Muscle of leg (tissue), 16 donors: ENCODE measurements around the gene ZNF66. TPM values are rescaled to one million over a fixed set of nuclear protein-coding genes. Genes with fewer than 3 reads are reported as not detected.
A peak's percentile ranks its signal among the peaks of the same experiment; 100 is the strongest.
"Not testable (repeated sequence)": the region's sequence is repeated elsewhere in the genome, so short reads cannot be mapped to it uniquely, and the experiment has no call there.

ENCODE experiments used
- DNase-seq: peaks from one replicate; pipeline ENCODE4 v3.0.0; 2013
- H3K27ac ChIP-seq: one replicate; pipeline ENCODE4 v1.5.1; 2013; ENCODE audit warnings: mild to moderate bottlenecking, low read length, control low read depth
- H3K27me3 ChIP-seq: one replicate; pipeline ENCODE4 v1.6.1; 2013; ENCODE audit warnings: low read length; ENCODE audit not compliant: control insufficient read depth, insufficient read depth
- H3K36me3 ChIP-seq: one replicate; pipeline ENCODE4 v1.6.1; 2013; ENCODE audit warnings: low read length; ENCODE audit not compliant: control insufficient read depth, insufficient read depth
- H3K4me1 ChIP-seq: one replicate; pipeline ENCODE4 v1.6.1; 2013; ENCODE audit warnings: low read length; ENCODE audit not compliant: control insufficient read depth, insufficient read depth
- H3K4me3 ChIP-seq: one replicate; pipeline ENCODE4 v1.5.1; 2013; ENCODE audit warnings: low read length, control low read depth
- H3K9me3 ChIP-seq: replicated peaks from 2 replicates; pipeline ENCODE4 v1.6.1; 2013; ENCODE audit warnings: low read depth, low read length; ENCODE audit not compliant: control insufficient read depth
- WGBS: methylation state at CpG from one replicate; pipeline ENCODE4 v1.1.5; 2013; ENCODE audit warnings: missing lambda C conversion rate; ENCODE audit not compliant: insufficient coverage; 5-methylcytosine and 5-hydroxymethylcytosine counted together
- long read RNA-seq, 11 donors: transcript quantifications; one replicate each; lab custom pipeline, GENCODE V29; 2026
- polyA plus RNA-seq, 8 donors: library from polyadenylated mRNA; unstranded; fragments of 120-200 nt; gene quantifications; one replicate each; pipeline versions ENCODE4 v1.2.1 to v1.2.3, GENCODE V29; 2013; ENCODE audit warnings: inconsistent platforms in 1 of 8, low replicate concordance in 1 of 8; ENCODE audit not compliant: insufficient read length in 8 of 8, insufficient read depth in 1 of 8
- total RNA-seq: library from RNA; stranded (reverse); fragments of 120-200 nt; gene quantifications from one replicate; pipeline ENCODE4 v1.2.4, GENCODE V29; 2013

The ZNF66 gene
- total RNA-seq (4.7 TPM), polyA plus RNA-seq (1 to 10 TPM; 1.1 to 2.1 (median 1.6) TPM)
- long read RNA-seq, donor 1: 0 reads
- long read RNA-seq, donor 2, partial matches to known transcripts: 0 of 1 reads
- long read RNA-seq, donor 2, other reads (novel, unspliced or antisense): 0 of 1 reads
- long read RNA-seq, donor 3, partial matches to known transcripts: 0 of 1 reads
- long read RNA-seq, donor 3, other reads (novel, unspliced or antisense): 0 of 1 reads
- long read RNA-seq, donor 4, partial matches to known transcripts: 0 of 1 reads
- long read RNA-seq, donor 4, other reads (novel, unspliced or antisense): 0 of 1 reads
- long read RNA-seq, donor 5, partial matches to known transcripts: 0 of 2 reads
- long read RNA-seq, donor 5, other reads (novel, unspliced or antisense): 0 of 2 reads
- long read RNA-seq, donor 6, partial matches to known transcripts: 0 of 1 reads
- long read RNA-seq, donor 6, other reads (novel, unspliced or antisense): 0 of 1 reads
- long read RNA-seq, donor 7: 0 reads
- long read RNA-seq, donor 8: 0 reads
- long read RNA-seq, donor 9, partial matches to known transcripts: 7 of 8 reads
- long read RNA-seq, donor 9, other reads (novel, unspliced or antisense): 0 of 8 reads
- long read RNA-seq, donor 10: 0 reads
- long read RNA-seq, donor 11, partial matches to known transcripts: 0 of 1 reads
- long read RNA-seq, donor 11, other reads (novel, unspliced or antisense): 0 of 1 reads

DNA sequence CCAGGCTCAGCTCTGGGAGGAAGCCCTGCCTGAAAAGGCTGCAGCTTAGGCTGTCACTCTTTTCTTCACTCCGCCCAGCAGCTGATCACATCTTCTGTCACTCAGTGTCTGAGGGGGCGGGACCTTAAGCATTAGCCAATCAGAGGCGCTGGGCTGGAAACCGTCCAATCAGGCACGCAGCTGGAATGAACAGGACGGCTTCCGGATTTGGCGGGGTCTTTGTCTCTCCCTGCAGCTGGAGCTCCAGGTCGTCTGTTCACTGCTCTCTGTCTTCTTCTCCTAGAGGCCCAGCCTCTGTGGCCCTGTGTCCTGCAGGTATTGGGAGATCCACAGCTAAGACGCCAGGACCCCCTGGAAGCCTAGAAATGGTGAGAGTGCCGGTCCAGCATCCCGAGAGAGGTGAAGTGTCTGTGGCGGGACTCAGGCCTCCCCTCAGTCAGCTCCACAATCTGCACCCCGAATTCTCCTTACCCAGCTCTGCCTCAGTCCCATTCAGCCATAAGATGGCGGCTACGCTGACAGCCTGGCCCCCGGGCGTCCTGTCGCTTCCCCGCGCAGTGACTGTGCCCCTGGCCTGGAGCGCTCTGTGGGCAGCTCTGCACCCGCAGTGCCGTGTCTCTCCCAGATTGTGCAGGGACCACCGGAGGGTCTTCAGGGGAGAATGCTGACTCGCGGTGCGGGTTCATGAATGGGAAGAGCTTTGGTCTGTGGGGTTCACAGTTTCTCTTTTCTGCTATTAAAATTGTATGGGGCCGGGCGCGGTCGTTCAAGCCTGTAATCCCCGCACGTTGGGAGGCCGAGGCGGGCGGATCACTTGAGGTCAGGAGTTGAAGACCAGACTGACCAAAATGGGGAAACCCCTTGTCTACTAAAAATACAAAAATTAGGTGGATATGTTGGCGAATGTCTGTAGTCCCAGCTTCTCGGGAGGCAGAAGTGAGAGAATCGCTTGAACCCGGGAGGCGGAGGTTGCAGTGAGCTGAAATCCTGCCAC is at the start of gene ZNF66:
TSS of gene ZNF66 (plus strand) at position 222 of the 994 bp plus-strand sequence. CDS start at position 366, 144 bp downstream.
- Histone ChIP-seq H3K4me3 (peak within 1 kb of the TSS; percentile 84), H3K4me1 (no peaks in the 10 kb centered on the region), H3K36me3 (peaks cover 5% of the 10 kb centered on the region), H3K27me3 (no peaks in the 10 kb centered on the region), H3K27ac (peak within 1 kb of the TSS; percentile 86), H3K9me3 (no peaks in the 10 kb centered on the region)
- peak; percentile 99 for DNase-seq
- WGBS: under 1% methylated on average over 20 of the region's 42 CpGs

DNA sequence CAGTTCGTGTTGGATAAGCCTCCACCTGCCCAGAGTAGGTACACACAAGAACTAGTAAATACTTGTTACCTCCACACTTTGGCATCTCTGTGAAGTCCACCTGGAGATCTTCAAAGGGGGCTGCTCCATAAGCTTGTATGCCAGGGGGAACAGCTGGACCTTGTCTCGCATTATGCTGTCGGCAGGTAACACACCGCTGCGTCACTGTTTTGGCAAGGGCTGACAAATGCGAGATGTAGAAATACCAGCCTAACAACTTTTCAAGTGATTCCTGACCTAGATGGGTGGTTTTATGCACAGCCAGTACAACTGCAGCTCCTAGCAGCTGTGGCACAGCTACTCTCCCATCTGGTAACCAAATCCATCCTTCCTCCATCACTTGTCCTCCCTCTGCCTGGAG is 25.9 kb upstream of the ZNF66 start:
- H3K27me3 ChIP-seq, H3K4me3 ChIP-seq, H3K4me1 ChIP-seq, H3K9me3 ChIP-seq, DNase-seq, H3K36me3 ChIP-seq, H3K27ac ChIP-seq: not testable (repeated sequence)
- 81% methylated on average over 6 of the region's 6 CpGs for WGBS

DNA sequence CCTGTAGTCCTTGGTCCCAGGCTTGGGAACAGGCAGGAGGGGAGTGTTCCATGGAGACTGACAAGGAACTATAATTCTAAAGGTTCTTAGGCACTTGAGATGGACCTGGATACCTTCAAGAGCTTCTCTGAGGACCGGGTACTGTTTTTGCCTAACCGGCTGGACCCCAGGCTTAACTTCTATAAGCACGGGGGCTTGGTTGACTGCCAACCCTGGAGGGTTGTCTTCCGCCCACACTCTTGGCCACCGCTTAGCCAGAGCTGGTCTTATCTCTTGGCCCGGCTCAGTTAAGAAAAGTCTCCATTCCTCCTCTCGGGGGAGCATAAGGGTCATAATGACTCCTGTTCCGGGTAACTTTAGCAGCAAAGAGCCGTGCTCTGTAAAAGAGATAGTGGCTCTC is 23.8 kb upstream of the ZNF66 start:
- 74% methylated on average over 4 of the region's 9 CpGs for WGBS
- H3K9me3 ChIP-seq: not testable (repeated sequence)

DNA sequence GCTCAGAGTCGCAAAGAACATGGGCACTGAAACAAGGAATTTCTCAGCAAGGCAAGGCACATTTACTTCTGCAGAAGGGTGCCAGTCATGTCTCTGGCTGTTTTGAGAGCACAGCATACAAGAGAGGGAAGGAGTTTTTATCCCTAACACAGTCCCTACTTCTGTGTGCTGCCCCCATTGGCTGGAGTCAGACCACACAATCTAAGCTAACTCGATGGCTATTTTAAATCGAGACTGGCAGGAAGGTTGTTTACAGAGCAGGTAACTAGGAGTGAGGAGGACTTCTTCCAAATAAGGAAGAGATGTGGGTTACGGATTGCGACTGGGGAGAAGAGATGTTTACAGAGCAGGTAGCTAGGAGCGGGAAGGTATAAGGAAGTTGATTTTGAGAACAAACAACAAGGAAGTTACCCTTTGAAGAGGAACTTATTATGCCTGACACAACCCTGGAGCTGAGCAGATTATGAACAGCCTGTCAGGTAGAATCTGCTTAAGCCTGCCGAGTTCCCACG is 6.8 kb upstream of the ZNF66 start:
- not testable (repeated sequence) for H3K4me1 ChIP-seq, DNase-seq, H3K27ac ChIP-seq, H3K9me3 ChIP-seq, H3K4me3 ChIP-seq, H3K27me3 ChIP-seq, H3K36me3 ChIP-seq
- WGBS: 84% methylated on average over 7 of the region's 8 CpGs

More for the DNA sequence above, 23.8 kb upstream of the ZNF66 start:
- H3K4me3 ChIP-seq, H3K27me3 ChIP-seq, H3K36me3 ChIP-seq, H3K4me1 ChIP-seq, DNase-seq, H3K27ac ChIP-seq: not testable (repeated sequence)

DNA sequence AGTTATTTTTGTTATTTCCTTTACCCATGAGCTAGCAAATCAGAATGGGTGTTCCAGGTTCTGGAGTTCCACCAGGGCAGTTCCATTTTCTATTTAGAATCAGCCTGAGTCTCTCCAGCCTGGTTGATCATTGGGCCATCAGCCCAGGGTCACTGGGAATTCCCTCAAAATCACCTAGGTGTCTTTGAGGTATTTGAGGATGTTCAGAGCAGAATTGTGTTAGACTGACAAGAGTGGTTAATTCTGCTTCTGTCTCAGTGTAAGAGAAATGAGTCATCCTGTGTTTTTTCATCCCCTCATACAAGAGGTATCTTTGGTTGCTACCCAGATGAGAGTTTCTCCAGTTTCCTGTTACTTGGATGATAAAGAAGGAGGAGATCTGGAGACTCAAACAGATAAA is 11.7 kb downstream of the ZNF66 start:
- Histone ChIP-seq H3K27ac (no peak overlapping the region), H3K4me3 (no peak overlapping the region), H3K9me3 (peaks cover 8% of the 10 kb centered on the region), H3K27me3 (no peaks in the 10 kb centered on the region), H3K4me1 (no peaks in the 10 kb centered on the region), H3K36me3 (no peaks in the 10 kb centered on the region)
- no peak for DNase-seq

DNA sequence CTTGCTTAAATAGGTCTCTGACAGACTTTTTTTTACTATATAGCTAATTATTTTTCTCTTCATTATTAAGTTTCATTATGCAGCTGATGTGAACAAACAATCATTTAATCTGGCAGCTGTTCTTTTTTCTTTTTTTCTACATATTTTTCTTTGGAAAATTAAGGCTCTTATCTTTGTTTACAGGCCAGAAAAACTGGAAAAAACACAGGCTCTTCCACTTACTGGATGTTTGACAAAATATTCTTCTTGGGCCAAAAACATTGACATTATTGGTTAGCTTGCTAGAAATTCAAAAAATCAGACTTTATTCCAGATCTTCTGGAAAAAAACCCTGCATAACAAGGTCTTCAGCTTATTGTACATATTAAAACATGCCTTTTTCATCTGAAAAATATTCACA is 15.7 kb downstream of the ZNF66 start:
- Histone ChIP-seq H3K4me3 (no peak overlapping the region), H3K36me3 (peaks cover 14% of the 10 kb centered on the region), H3K27ac (no peak overlapping the region), H3K9me3 (peaks cover 9% of the 10 kb centered on the region), H3K4me1 (no peaks in the 10 kb centered on the region), H3K27me3 (peaks cover 1% of the 10 kb centered on the region)
- peak; percentile 17 for DNase-seq

DNA sequence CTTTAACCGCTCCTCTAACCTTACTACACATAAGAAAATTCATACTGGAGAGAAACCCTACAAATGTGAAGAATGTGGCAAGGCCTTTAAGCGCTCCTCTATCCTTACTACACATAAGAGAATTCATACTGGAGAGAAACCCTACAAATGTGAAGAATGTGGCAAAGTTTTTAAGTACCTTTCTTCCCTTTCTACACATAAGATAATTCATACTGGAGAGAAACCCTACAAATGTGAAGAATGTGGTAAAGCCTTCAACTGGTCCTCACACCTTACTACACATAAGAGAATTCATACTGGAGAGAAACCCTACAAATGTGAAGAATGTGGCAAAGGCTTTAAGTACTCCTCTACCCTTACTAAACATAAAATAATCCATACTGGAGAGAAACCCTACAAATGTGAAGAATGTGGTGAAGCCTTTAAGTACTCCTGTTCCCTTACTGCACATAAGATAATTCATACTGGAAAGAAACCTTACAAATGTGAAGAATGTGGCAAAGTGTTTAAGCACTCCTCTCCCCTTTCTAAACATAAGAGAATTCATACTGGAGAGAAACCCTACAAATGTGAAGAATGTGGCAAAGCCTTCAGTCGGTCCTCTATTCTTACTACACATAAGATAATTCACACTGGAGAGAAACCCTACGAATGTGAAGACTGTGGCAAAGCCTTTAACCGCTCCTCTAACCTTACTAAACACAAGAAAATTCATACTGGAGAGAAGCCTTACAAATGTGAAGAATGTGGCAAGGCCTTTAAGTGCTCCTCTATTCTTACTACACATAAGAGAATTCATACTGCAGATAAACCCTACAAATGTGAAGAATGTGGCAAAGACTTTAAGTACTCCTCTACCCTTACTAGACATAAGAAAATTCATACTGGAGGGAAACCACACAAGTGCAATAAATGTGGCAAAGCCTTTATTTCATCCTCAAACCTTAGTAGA is 30.5 kb downstream of the ZNF66 start:
- H3K36me3 ChIP-seq, H3K27ac ChIP-seq, H3K27me3 ChIP-seq, H3K4me1 ChIP-seq, H3K4me3 ChIP-seq, DNase-seq: not testable (repeated sequence)
- WGBS: 100% methylated on average over 1 of the region's 5 CpGs
- peaks cover 29% of the 10 kb centered on the region for H3K9me3 ChIP-seq

DNA sequence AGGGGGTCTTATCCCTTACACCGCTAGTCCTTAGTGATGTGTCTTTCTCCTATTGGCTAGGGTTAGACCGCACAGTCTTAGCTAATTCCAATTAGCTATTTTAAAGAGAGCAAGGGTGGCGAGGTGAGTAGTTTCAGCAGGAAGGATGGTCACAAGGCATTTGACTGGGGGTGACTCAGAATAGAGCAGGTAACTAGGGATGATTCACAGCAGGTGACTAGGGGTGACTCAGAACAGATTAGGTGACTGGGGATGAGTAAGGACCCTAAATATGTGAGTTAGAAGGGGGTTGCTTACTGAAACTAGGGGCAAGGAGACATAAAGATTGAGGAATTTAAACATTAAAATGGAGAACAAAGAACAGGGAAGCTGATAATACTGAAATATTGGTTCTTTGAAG is 64.3 kb downstream of the ZNF66 start:
- H3K36me3 ChIP-seq: no peaks in the 10 kb centered on the region
- H3K9me3 ChIP-seq: peaks cover 26% of the 10 kb centered on the region
- 100% methylated on average over 2 of the region's 3 CpGs for WGBS
- no peaks in the 10 kb centered on the region for H3K27me3 ChIP-seq
- no peaks in the 10 kb centered on the region for H3K4me1 ChIP-seq
- no peak overlapping the region for H3K27ac ChIP-seq
- DNase-seq: no peak
- H3K4me3 ChIP-seq: no peak overlapping the region
